ENCODE measurements around the gene CHD5.

Gene CHD5

DNA sequence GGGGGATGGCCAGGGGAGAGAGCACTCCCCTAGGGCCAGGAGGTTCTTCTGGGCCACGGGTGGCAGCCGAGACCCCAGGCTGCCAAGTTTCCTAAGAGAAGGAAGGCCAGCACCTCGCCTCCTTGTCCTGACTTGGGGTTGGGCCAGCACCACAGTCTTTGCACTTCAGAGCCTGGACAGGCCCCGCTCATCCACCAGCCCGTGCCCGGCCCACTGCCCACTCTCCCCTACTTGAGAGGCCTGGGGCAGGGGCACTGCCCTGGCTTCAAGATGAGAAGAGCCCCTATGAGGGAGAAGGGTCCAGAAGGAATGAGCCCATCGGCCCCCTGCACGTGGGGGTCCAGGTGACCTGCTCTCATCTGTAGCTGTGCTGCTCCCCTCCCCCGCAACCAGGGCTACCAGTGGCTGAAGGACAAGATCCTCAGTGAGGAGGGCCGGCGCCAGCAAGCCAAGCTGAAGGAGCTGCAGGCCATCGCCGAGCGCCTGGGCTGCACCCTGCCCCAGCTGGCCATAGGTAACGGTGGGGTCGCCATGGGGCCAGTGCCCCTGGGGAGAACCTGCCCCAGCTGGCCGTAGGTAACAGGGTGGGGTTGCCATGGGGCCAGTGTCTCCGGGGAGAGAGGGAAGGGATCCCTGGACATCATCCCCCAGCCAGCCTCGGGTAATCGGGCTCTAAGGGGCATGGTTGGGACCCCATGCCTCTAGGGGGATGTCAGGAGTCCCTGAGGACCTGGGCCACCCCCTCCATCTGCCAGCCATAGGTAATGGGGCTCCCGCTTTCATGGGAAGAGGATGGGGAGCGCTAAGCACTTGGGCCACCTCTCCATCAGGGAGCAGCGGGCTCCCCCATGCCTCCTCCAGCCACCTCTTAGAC, 83.6 kb downstream of the CHD5 start:
- no peak for DNase-seq

DNA sequence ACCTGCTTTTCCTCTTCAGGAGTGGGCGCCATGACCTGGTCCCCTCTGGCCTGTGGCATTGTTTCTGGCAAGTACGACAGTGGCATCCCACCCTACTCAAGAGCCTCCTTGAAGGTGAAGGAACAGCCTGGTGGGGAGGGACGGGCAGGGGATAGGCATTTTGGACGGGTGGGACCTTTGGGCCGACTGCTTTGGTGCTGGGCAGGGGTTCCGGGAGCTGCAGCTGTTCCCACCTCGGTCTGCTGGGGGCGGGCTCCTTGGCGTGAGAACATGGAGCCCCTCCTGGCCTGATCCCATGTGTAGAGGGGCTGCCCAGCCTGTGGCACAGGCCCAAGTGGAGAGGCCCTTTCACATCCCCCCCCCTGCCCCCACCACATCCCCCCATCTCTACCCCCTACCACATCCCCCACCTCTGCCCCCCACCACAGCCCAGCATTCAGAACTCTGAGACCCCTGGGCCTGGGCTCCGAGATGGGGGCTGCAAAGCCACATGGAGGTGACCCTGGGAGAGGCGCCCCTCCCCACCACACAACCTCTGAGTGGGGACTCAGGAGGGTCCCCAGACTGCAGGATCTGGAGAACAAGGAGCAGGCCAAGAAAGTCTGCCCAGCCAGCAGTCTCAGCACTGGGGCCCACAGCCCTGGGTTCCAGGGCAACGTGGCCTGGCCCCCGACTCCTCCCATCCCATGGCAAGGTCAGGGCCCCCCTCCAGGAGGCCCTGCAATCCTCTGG, 84.4 kb downstream of the CHD5 start:
- DNase-seq = no peak

DNA sequence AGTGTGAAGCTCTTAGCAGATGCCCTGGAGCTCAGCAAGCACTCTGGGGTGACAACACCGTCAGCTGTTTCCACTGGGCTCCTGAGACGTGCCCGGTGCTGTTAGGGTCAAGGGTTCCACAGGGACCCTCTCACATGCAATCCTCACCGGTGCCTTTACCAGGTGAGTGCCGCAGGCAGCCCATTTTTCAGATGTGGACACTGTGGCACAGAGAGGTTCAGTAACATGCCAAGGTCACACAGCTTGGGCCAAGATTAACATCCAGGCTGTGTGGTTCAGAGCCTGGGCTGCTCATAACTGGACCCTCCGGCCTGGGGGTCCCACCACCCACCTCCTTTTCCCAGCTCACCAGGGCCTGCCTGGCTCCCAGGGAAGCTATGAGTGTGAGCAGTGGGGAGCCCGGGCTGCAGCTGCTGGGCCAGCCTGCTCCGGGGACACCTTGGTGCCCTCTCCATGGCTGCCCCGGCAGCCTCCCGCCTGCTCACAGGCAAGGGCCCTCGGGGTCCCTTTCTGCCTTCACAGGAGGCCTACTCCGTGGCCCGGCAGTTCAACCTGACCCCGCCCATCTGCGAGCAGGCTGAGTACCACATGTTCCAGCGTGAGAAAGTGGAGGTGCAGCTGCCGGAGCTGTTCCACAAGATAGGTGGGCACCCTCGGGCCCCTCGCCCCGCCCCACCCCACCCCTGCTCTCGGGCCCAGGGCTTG, 85.2 kb downstream of the CHD5 start:
- DNase-seq = no peak

DNA sequence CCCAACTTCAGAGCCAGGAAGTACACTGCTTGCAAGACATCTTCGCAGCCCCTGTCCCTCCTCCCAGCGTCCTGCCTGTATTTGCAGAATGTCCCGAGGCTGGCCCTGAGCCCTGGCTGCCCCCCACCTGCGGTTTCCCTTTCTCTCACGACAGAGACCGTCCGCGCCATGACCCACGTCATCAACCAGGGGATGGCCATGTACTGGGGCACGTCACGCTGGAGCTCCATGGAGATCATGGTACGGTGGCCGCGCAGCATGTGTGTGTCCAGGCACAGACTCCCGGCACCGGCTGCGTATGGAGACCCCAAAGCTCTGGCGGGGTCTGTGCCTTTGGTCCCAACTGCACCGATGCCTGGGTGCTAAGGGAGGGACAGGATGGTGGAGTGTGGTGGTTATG, 85.9 kb downstream of the CHD5 start:
- no peak for DNase-seq

DNA sequence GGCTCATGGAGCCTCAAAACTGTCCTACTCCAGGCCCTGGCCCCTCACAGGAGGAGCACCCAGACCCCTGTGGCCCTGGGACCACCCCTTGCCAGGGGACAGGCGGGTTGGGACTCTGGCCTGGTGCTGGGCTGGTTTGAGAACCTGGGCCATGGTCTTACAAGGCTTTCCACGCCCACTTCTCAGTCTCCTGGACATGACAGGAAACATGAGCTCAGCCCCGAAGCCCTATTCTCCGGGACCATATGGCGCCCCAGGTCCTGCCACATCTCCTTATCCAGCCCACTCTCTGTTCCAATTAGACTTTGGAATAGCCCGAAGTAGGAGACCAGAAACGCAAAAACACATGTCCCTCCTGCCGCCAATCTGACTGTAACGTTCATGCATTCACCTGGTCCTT, 86.5 kb downstream of the CHD5 start:
- DNase-seq = no peak

DNA sequence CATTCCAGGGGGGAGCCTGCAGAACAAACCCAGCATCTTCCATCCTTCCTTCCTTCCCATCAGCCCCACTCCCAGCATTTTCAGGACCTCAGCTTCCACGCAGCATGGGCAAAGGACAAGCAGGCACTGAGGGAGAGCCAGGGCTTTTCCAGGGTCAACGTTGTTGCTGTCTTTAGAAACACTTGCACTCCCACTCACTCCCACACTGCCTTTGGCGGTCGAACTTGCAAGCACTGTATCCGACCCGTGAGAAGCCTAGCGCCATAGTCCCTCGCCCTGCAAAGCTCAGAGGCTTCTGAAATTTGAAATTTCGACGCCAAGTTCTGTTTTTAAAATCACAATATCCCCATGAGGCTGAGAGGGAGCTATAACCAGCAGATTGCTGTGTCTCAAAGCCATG, 87.0 kb downstream of the CHD5 start:
- no peak for DNase-seq

DNA sequence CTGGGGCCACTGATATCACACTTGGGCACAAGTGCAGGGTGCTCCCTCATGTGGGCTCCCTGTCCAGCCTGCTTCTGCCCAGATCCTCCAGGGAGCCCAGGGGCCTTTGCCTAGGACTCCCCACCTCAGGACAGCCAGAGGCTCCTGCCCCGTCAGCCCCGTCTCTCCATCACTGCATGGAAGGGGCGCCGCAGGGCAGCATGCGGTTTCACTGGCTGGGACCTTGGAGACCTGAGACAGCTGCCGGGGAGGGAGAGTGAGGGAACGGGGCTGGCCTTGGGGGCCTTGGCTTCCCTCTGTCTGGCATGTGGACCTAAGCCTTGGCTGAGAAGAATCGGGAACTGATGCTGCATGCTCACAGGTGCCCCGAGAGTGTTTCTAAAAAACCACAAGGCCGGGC, 87.9 kb downstream of the CHD5 start:
- no peak for DNase-seq

DNA sequence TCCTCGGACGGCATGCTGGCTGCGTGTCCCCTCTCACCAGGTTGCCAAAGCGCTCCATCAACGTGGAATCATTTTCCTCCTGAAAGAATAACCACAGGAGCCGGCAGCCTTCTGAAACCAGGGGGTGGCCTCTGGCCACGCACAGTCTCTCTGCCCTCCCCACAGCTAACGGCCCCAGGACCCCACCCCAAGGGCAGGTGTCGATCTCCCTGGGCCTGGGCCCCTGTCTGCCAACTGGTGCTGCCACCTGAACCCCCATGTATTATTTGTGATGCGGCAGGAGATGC, 88.4 kb downstream of the CHD5 start:
- DNase-seq = no peak

DNA sequence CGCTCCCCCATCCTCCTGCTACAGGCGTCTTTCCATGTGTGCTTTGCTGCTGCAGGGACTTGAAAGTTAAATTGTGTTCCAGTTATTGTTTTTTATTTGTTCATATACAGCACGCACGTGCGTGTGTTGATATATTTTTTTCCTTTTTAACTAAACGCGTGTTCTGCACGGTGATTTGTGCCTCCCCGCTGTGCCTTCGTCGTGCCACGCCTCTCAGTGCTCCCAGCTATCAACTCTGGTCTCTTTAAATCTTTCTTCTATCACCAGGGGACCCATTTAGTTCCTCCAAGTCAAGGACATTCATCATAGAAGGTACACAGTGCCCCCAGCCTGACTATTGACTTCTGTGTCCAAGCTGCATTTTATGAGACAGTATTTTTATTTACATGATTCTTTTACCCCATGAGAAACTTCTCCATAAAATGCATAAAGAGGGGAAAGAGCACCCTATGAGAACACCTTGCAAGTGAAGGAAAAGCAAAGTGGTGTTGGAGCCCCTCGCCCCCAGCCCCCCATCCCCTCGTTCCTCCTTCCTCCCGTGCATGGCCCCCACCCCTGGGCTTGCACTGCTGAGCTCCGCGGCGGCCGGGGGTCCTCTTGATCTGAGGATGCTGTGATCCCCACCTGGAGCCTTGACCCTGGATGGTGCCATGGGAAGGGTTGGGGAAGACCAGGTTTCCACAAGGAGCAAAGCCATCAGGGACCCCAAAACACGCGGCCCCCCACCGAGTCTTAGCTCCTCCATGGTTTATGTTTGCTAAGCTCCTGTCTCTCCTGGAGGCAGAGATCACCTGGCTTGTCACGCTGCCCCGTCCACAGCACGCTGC, 88.9 kb downstream of the CHD5 start:
- no peak for DNase-seq

DNA sequence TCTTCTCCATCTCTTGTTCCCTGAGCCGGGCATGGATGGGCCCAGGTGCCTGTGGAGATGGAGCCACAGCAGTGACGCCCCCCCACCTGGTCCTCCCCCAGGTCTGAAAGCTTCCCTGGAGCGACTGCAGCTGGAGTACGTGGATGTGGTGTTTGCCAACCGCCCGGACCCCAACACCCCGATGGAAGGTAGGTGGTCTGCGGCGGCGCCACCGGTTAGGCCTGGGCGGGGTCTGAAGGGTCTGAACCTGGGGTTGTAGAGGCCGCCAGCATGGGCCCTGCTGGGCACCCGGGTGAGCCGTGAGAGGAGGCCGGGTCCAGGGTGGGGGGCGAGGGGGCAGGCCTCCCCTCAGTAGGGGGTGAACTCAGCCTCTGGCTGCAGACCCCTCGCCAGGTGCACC, 89.8 kb downstream of the CHD5 start:
- DNase-seq = no peak

DNA sequence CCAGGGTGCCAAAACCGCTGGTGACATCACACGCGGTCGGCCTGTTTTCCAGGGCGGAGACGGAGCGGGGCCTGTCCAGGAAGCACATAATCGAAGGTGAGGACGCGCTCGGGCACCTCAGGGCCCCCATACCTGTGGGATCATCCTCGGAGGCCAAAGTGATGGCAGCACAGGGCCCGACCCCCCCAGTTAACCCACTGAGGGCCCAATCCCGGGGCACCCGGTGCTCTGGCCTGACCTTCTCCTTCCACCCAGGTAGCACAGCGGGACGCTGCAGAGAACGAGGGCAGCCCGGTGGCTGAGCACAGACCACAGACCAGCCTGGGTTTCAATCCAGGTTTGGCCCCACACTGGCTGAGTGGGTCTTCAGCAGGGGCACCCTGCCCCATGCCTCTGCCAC, 91.2 kb downstream of the CHD5 start:
- no peak for DNase-seq

DNA sequence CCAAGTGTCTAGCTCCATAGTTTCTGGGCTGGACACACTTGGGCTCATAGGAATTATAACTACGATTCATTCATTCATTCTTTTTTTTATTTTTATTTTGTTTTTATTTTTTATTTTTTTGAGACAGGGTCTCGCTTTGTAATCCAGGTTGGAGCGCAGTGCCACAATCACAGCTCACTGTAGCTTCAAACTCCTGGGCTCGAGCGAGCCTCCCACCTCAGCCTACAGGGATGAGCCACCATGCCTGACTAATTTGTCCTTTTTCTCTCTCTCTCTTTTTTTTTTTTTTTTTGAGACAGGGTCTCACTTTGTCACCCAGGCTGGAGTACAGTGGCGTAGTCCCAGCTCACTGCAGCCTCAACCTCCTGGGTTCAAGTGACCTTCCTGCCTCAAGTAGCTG, 92.2 kb downstream of the CHD5 start:
- no peak for DNase-seq

DNA sequence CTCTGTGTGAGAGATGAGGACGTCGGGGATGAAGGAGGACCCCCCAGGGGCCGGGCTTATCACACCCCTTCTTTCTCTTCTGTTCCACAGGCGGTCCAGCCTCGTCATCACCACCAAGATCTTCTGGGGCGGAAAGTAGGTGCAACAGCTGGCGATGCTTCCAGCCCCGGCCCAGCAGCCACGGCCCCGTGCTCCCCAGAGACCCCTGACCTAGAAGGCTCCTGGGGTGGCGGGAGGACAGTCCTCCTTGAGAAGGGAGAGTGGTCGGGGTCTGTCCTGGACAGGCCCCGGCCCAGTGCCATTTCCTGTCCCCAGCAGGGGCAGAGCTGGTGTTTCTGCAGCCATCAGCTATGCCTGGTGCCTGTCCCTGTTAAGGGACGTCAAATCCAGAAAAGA, 92.7 kb downstream of the CHD5 start:
- no peak for DNase-seq

DNA sequence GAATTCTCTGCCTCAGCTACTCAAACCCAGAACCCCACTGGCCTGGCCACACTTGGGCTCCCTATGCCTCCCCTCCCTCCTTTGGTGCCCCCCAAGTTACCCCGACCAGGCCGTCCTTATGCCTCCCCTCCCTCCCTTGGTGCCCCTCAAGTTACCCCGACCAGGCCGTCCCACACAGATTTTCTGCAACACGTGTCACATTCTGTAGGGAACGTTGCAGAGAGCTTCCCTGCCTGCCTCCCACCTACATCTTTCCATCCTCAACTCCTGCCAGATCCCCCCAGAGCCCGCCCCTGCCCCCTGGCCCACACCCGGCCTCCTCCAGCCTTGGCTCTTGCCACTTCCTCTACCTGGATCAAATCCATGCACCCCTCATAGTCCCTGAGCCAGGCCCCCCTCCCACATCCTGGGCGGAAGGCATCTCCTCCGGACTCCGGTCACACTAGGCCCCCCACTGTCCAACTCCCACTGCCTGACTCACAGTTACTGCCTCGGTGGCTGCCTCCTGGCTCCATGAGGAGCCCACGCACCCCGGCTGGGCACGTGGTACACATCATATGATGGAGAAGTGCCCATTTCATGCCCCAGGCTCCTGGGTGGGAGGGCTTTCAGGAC, 93.3 kb downstream of the CHD5 start:
- no peak for DNase-seq

DNA sequence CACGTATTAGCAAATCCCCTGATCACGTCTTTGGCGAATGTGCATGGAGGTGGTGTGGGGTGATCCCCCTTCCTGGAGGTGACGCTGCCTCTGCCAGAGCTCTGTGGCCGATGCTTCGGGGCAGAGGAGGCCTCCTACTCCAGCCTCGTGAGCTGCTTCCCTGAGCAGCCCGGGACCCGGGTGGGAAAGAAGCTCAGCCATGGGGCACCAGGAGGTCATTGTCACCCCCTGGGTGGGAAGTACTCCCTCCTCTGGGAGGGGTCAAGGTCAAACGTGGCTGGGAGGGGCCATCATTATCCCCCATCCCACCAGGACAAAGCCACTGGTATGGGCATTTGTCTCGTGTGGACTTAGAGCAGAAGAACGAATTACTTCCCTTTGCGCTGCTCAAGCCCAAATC, 93.8 kb downstream of the CHD5 start:
- DNase-seq = no peak

DNA sequence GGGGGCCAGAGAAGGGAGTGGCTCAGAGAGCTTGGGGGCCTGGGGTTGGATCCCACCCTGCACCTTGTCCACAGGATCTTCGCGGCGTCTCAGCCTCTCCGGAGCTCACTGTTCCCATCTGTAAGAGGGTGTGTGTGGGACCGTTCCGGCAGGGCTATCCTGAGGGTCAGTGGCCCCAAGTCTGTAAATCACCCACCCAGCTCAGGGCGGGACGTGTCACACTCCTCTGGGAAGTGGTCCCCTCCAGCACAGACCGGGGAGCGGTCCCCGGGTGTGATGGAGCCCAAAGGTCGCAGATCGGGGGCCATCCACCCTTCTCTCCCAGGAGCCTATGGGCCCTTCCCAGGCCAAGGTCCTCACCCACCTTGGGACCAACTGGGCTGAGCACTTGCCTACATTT, 94.5 kb downstream of the CHD5 start:
- no peak for DNase-seq

DNA sequence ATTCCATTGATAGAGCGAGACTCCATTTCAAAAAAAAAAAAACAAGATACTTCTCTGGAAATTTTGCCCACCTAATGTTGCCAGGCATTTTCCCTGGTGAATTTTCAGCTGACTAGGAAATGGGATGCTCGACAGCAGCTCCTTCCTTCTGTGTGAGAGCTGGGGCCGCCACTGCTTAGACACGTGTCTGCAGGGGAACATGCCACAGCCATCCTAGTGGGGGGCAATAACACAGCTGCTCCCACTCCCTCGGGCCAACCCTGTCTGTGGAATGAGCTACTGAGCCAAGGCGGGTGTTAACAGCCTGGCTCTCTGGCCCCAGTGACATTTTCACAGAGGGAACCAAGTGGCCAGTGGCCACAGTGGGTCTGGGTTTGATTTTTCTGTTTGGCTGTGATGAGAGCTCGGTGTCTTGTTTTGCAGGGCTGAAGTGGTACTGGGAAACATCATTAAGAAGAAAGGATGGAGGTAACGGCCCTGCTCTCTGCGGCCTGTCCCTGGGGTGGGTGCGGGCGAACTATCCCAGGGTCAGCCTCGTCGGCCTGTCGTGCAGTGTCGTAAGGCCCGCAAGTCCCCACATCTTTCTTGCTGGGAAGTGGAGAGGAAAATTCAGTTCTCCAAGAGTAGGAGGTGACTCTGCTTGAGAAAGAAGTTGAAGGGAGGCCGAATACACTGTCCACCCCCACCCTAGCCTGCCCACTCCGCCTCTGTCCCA, 95.2 kb downstream of the CHD5 start:
- no peak for DNase-seq

DNA sequence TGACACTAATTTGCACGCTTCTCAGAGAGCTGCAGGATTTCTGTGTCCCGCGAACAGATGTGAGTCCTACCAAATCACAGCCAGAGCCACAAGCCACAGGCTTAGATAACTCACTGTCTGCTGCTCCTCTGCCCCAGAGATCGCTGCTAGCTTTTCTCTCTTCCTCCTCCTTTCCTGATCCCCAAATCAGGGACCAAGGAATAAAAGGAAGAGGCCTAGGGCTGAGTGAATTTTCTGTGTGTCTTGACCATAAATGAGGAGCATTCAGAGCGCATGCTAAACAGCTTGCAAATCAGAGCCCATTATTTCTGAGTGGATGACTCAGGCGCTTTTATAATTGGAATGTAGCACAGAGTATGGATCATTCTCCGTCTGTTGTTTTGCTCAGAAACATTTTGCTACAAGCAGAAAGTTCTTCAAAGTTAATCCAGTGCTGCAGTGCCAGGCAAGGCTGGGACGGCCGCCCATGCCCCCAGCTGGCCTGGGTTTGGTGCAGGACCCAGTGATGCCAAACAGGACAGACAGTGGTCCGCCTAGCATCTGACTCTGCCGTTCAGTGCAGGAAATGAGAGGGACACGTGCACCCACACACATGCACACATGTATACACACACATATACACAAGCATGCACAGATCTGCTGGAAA, 96.2 kb downstream of the CHD5 start:
- DNase-seq = no peak

DNA sequence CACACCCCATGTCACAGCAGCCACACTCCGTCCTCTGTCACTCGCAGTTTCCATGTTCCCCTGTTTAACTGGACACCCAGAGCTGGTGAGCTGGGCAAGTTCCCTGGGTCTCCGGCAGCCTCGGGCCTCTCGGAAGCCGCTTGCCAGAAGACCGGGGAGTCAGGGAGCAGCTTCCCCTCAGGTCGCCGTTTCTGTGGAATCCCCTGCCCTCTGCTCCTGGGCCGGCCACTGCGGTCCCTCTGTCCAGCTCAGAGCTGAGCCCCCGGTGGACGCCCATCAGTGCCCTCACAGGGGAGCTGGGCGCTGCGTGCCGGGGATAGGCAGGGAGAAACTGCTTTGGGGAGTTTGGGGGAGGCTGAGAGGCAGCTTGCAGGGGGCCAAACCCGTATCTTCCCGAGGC, 96.7 kb downstream of the CHD5 start:
- no peak for DNase-seq

DNA sequence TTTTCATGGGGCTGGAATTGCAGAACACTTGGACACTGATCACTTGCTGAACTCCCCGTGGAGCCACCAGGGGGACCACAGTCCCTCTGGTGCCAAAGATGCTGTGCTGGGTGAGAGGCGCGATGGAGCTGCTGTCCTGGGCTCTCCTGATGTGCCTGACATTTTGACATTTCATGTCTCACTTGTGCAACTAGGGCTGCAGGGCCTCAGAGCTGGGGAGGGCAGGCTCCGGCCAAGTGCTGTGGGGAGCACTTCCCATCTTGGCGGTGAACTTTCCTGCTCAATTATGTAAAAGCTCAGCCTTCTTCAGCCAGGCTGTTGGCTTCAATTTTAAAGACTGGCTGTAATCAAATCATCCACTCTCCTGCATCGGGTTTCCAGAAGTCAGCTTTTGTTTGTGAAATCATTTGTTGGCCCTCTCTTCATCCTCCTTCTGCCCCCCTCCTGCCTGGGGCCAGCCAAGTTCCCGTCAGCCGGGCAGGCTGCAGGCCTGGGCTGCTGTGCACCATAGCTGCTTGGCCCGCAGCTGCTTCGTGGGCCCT, 97.6 kb downstream of the CHD5 start:
- DNase-seq = no peak

DNA sequence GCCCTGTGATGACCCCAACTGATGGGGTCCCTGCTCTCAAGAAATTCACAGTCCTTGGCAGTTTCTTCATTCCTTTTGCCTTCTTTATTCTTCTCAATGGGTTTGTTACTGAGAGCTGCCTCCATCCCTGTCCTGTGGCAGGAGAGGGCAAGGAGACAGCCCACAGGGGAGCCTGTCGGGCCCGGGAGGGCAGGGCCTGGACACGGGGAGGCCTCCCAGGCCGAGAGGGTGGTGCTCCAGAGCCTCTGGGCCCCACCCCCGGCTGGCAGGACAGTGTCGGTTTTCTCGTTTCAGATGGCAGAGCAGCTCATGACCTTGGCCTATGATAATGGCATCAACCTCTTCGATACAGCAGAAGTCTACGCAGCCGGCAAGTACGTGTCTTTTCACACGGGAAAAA, 98.2 kb downstream of the CHD5 start:
- DNase-seq = no peak
